HCT116 (cell line): ENCODE measurements around the gene PDE4D. TPM values are rescaled to one million over a fixed set of nuclear protein-coding genes. Genes with fewer than 3 reads are reported as not detected.

ENCODE experiments used
- ATAC-seq: fragments of 200-7000 bp; cut with Tn5 transposase; 2 replicates; pipeline ENCODE4 v1.9.1; 2020; ENCODE audit warnings: mild to moderate bottlenecking, moderate library complexity
- BruUV-seq: library from RNA; stranded (reverse); fragments of 400-500 nt; replicated peaks from 2 replicates; lab custom pipeline; 2021; lab: Mats Ljungman, UMichigan
- CTCF ChIA-PET: fragments of 300-600 bp; sonication (Branson Sonifier 250); formaldehyde crosslinking; loops from one replicate; lab custom pipeline; 2021; ENCODE audit warnings: antibody characterized with exemption; lab: Charles Lee
- POLR2A ChIA-PET: fragments of 300-600, 350-600 bp; sonication (Branson Sonifier 250); formaldehyde crosslinking; loops from one replicate; lab custom pipeline; 2021; ENCODE audit warnings: antibody characterized with exemption; lab: Charles Lee
- RAD21 ChIA-PET, 2 experiments: fragments of 300-600 bp; sonication (Branson Sonifier 250); formaldehyde crosslinking; loops; one replicate each; lab custom pipeline; 2023; ENCODE audit warnings: low total read pairs in 2 of 2; ENCODE audit not compliant: uncharacterized antibody in 2 of 2, unreplicated experiment in 2 of 2, low non-redundant PET in 1 of 2; lab: Charles Lee
- DNase-seq: peaks from one replicate; pipeline ENCODE4 v3.0.0-alpha.2; 2010; ENCODE audit warnings: low read depth, low spot score
- H2AFZ ChIP-seq: fragments of 200-600 bp; shearing (Covaris generic), sonication (generic); 2 replicates; pipeline ENCODE4 v1.6.1; 2017; ENCODE audit warnings: low read depth, mixed run types, mixed read lengths, antibody characterized with exemption, low read length; ENCODE audit not compliant: poor library complexity, severe bottlenecking
- H3K27ac ChIP-seq: 2 replicates; pipeline ENCODE4 v1.5.1; 2012; ENCODE audit warnings: low read depth, low read length
- H3K27me3 ChIP-seq: fragments of 200-600 bp; sonication (generic); 2 replicates; pipeline ENCODE4 v1.6.1; 2016; ENCODE audit warnings: mixed run types, low read length, mixed read lengths; ENCODE audit not compliant: insufficient read depth
- H3K36me3 ChIP-seq, 2 experiments: fragments of 200-500 bp in 1 of 2; fragments of 200-600 bp in 1 of 2; sonication (Bioruptor generic) in 1 of 2; sonication (generic) in 1 of 2; 2 replicates each; pipeline versions ENCODE4 v1.5.1 to v1.6.1; 2014 to 2016; ENCODE audit warnings: low read length in 2 of 2, inconsistent platforms in 1 of 2, mixed read lengths in 1 of 2, mixed run types in 1 of 2; ENCODE audit not compliant: insufficient read depth in 2 of 2, control insufficient read depth in 1 of 2
- H3K4me1 ChIP-seq, 2 experiments: fragments of 200-600 bp in 1 of 2; sonication (generic) in 1 of 2; 2 replicates each; pipeline versions ENCODE4 v1.5.1 to v1.6.1; 2012 to 2017; ENCODE audit warnings: low read length in 2 of 2, inconsistent platforms in 1 of 2, mild to moderate bottlenecking in 1 of 2, mixed read lengths in 1 of 2, mixed run types in 1 of 2, moderate library complexity in 1 of 2; ENCODE audit not compliant: insufficient read depth in 2 of 2, control insufficient read depth in 1 of 2
- H3K4me2 ChIP-seq: fragments of 200-600 bp; sonication (generic); 2 replicates; pipeline ENCODE4 v1.6.1; 2017; ENCODE audit warnings: mixed run types, low read length, mixed read lengths
- H3K4me3 ChIP-seq, 2 experiments: fragments of 200-600 bp in 1 of 2; sonication (generic) in 1 of 2; replicated peaks in 1 of 2; 2 replicates each; pipeline ENCODE4 v1.5.1; 2011 to 2016; ENCODE audit warnings: low read length in 2 of 2, control low read depth in 1 of 2, low read depth in 1 of 2, mild to moderate bottlenecking in 1 of 2, mixed read lengths in 1 of 2, mixed run types in 1 of 2
- H3K79me2 ChIP-seq: fragments of 200-600 bp; sonication (generic); 2 replicates; pipeline ENCODE4 v1.6.1; 2017; ENCODE audit warnings: mild to moderate bottlenecking, mixed run types, low read length, moderate library complexity, mixed read lengths; ENCODE audit not compliant: insufficient read depth
- H3K9ac ChIP-seq: fragments of 200-600 bp; sonication (generic); 2 replicates; pipeline ENCODE4 v1.6.1; 2016; ENCODE audit warnings: low read length, mixed read lengths
- H3K9me2 ChIP-seq: fragments of 200-600 bp; sonication (generic), shearing (Covaris generic); 2 replicates; pipeline ENCODE4 v1.6.1; 2017; ENCODE audit warnings: mixed run types, mild to moderate bottlenecking, moderate library complexity; ENCODE audit not compliant: insufficient read depth
- H3K9me3 ChIP-seq, 2 experiments: fragments of 200-500 bp in 1 of 2; fragments of 200-600 bp in 1 of 2; sonication (Bioruptor generic) in 1 of 2; sonication (generic) in 1 of 2; 2 replicates each; pipeline ENCODE4 v1.6.1; 2014 to 2017; ENCODE audit warnings: low read length in 2 of 2, mixed read lengths in 2 of 2, inconsistent platforms in 1 of 2, low read depth in 1 of 2, mild to moderate bottlenecking in 1 of 2, mixed run types in 1 of 2, moderate library complexity in 1 of 2; ENCODE audit not compliant: control insufficient read depth in 1 of 2, insufficient read depth in 1 of 2
- H4K20me1 ChIP-seq: fragments of 200-600 bp; sonication (generic), shearing (Covaris generic); 2 replicates; pipeline ENCODE4 v1.6.1; 2017; ENCODE audit warnings: mixed run types, mild to moderate bottlenecking, moderate library complexity; ENCODE audit not compliant: insufficient read depth
- FOSL1 ChIP-seq: IDR thresholded peaks from 2 replicates; pipeline ENCODE4 v1.6.1; 2012; ENCODE audit warnings: low read depth
- JUND ChIP-seq: IDR thresholded peaks from 2 replicates; pipeline ENCODE4 v1.6.1; 2012
- POLR2AphosphoS5 ChIP-seq: IDR thresholded peaks from 2 replicates; pipeline ENCODE4 v1.6.1; 2011; ENCODE audit warnings: mild to moderate bottlenecking, low read depth, low read length, moderate library complexity
- RAD21 ChIP-seq: IDR thresholded peaks from 2 replicates; pipeline ENCODE4 v1.6.1; 2012; ENCODE audit warnings: low read depth, mild to moderate bottlenecking
- intact Hi-C: fragments of 100-400 bp; cut with micrococcal nuclease; formaldehyde crosslinking; loops from 2 replicates; pipeline ENCODE4 v1.10.0; 2022
- total RNA-seq: library from RNA; stranded (reverse); gene quantifications from one replicate; pipeline ENCODE4 v1.2.1, GENCODE V29; 2021; ENCODE audit not compliant: unreplicated experiment
- TF ChIP-seq, protein P1 (sequence below): IDR thresholded peaks from 2 replicates; pipeline ENCODE4 v1.6.1; 2012; ENCODE audit warnings: low read depth

The PDE4D gene
- total RNA-seq, 1 experiment from 2014 or later: 1.1 TPM

DNA sequence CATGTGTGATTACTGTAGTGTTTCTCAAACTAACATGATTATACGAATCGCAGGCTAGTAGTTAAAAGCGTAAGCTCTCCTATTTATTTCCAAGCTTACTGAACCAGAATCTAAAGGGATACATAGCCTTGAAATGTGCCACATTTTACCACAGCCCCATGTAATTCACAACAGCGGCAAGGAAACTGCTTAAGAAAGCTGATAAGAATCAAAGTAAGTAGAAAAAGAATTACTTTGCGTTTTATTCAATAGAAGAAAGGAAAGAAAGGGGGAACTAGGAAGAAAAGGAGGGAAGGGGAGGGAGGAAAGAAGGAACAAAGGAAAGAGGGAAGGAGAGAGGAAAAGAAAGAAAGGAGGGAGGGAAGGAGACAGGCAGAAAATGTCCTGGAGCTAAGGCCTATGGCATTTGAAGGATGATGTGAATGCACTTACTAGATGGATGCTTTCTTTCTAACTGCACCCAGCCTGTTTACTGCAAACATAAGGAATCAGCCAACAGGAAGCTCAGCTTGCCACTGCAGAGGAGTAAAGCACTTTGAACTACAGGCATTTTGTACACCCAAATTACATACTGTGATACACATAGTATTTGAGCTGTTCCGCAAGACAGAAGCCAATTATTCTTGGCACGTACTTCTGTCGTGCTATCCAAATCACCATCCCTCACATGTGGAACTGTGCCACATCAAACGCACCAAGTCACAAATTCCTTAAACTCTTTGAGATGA, 789.0 kb downstream of the PDE4D start (continued):
- TF ChIP-seq, protein P1, sequence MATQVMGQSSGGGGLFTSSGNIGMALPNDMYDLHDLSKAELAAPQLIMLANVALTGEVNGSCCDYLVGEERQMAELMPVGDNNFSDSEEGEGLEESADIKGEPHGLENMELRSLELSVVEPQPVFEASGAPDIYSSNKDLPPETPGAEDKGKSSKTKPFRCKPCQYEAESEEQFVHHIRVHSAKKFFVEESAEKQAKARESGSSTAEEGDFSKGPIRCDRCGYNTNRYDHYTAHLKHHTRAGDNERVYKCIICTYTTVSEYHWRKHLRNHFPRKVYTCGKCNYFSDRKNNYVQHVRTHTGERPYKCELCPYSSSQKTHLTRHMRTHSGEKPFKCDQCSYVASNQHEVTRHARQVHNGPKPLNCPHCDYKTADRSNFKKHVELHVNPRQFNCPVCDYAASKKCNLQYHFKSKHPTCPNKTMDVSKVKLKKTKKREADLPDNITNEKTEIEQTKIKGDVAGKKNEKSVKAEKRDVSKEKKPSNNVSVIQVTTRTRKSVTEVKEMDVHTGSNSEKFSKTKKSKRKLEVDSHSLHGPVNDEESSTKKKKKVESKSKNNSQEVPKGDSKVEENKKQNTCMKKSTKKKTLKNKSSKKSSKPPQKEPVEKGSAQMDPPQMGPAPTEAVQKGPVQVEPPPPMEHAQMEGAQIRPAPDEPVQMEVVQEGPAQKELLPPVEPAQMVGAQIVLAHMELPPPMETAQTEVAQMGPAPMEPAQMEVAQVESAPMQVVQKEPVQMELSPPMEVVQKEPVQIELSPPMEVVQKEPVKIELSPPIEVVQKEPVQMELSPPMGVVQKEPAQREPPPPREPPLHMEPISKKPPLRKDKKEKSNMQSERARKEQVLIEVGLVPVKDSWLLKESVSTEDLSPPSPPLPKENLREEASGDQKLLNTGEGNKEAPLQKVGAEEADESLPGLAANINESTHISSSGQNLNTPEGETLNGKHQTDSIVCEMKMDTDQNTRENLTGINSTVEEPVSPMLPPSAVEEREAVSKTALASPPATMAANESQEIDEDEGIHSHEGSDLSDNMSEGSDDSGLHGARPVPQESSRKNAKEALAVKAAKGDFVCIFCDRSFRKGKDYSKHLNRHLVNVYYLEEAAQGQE: no peak

DNA sequence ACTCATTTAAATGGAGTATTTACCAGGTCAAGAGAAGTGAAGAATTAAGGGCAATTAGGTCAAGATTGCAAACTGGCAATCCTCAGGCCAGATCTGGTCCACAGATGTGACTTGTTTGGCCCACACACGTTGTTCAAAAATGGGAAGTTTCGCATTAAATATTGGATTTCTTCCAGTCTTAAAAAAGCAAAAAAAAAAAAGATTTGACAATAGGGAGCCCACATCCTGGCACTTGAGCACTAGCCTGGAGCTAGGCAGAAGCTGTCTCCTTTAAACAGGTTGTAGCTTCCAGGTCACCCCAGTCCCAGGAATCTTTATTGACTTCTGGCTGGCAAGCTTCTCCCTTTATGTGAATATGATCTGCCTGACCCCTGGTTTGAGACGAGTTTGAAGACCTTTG, 790.2 kb downstream of the PDE4D start:
- CTCF ChIA-PET: no interaction called here
- POLR2A ChIA-PET: no interaction called here
- Histone ChIP-seq H3K9me3 (no peaks in the 10 kb centered on the region), H3K4me3 (no peak overlapping the region), H2AFZ (no peak overlapping the region), H3K27me3 (no peaks in the 10 kb centered on the region), H4K20me1 (no peaks in the 10 kb centered on the region), H3K9ac (no peak overlapping the region), H3K27ac (no peak overlapping the region), H3K4me2 (no peak overlapping the region), H3K4me1 (0 out of 4 replicates have a peak, but pooled peaks cover 0 to 7% of the 10 kb centered on the region in 2 experiments), H3K9me2 (no peaks in the 10 kb centered on the region), H3K36me3 (no peaks in the 10 kb centered on the region), H3K79me2 (no peaks in the 10 kb centered on the region)
- no peak for ATAC-seq
- RAD21 ChIA-PET: no interaction called here
- no peak for TF ChIP-seq RAD21
- TF ChIP-seq POLR2AphosphoS5: no peak
- no peak for TF ChIP-seq JUND
- TF ChIP-seq, protein P1: no peak
- no peak for TF ChIP-seq FOSL1
- intact Hi-C loops: no loop called here
- BruUV-seq: no TSS peak
- no peak for DNase-seq
